ENCODE results near the gene TIMP2.
"Not testable (repeated sequence)": the region's sequence is repeated elsewhere in the genome, so short reads cannot be mapped to it uniquely, and the experiment has no call there.

Gene TIMP2

DNA sequence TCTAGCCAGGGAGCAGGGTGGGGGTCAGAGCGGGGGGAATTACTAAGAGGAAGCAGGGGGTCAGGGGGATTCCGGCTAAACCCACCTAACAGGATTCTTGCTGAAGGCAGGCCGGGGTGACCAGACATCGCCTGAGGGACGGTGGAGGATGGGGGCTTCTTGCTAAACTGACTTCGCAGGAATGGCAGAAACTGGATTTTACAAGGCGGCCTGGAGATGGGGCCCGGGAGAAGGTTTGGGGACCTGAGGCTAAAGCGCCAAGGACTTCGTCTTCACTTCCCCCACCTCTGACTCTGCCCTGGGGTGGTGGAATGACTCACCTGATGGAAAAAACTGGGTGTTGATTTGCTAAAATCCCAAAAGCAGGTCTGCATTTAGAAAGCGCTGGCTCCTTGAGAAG is 31.1 kb upstream of the TIMP2 start:
- no peak for DNase-seq (ENCODE audit: low read depth in 2 of 2)

GRCh38 chr17:78954684-78955083 is 29.5 kb upstream of the TIMP2 start:
- DNase-seq (ENCODE audit: low read depth in 2 of 2), result no peak

DNA sequence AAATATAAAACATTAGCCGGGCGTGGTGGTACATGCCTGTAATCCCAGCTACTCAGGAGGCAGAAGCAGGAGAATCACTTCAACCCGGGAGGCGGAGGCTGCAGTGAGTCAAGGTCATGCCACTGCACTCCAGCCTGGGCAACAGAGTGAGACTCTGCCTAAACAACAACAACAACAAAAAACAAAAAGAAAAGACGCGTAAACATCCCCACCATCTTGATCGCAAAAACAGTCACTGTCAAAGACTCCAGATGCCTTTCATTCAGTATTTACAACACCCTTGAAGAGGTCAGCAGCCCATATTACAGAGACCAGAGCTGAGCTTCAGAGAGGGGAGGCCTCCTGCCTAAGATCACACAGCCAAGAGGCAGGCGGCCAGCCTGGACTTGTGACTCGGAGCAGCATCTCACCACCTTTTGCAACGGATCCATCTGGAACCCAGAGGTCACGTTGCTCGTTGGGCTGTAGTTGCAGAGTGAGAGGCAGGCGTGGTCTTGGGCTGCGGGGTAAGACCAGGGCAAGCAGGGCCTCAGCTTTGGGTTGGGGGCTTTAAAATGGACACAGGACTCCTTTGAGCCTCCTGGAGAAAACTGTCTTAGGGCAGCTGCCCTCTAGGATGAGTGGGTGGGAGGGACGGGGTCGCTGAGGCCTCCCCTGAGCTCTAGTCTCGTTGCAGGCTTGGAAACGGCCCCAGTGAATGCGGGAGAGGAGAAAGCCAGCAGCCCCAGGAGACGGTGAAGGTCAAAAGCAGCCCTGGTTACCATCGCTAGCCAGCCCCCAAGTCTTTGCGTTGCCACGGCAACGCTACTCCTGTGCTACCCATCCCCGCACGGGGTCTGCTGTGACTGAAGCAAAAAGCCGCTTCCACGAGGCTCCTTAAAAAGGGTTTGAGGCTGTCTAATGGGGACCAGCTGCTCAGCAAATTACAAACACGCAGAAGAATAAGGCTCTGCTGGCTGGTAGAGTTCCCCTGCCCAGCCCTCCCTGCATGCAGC is 28.5 kb upstream of the TIMP2 start:
- DNase-seq (ENCODE audit: low read depth in 2 of 2), result no peak

GRCh38 chr17:78952706-78953105 is 27.5 kb upstream of the TIMP2 start:
- DNase-seq (ENCODE audit: low read depth in 2 of 2), result no peak

DNA sequence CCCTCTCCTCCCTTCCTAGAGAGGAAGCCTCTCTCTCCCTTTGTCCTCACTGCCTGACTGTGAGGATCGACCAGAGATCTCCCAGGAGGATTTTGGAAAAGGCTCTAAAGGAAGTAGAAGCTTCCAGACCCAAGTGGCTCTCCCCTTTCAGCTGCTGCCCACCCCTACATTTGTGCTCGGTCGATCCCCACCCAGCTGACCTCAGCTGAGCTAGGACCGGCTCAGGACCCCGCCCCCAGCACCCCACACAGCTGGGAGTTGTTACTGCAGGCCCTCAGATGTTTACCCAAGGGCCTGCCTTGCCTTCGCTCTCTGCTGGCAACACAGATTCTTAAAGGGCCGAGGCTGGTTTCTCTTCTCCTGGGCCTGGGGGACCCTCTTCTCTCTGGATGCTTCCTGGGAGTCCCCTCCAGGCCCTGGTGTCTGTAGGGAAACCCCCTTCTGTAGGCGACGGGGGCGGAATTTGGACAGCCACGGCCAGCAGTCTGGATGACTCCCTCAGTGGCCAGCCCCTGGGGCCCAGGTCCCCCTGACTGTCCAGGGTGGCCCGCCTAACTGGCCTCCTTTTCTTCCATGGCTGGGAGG is 26.9 kb upstream of the TIMP2 start:
- DNase-seq (ENCODE audit: low read depth in 2 of 2), result no peak

- DNase-seq (ENCODE audit: low read depth in 2 of 2), result no peak
Measured at GRCh38 chr17:78950870-78951269, 25.7 kb upstream of the TIMP2 start.

DNA sequence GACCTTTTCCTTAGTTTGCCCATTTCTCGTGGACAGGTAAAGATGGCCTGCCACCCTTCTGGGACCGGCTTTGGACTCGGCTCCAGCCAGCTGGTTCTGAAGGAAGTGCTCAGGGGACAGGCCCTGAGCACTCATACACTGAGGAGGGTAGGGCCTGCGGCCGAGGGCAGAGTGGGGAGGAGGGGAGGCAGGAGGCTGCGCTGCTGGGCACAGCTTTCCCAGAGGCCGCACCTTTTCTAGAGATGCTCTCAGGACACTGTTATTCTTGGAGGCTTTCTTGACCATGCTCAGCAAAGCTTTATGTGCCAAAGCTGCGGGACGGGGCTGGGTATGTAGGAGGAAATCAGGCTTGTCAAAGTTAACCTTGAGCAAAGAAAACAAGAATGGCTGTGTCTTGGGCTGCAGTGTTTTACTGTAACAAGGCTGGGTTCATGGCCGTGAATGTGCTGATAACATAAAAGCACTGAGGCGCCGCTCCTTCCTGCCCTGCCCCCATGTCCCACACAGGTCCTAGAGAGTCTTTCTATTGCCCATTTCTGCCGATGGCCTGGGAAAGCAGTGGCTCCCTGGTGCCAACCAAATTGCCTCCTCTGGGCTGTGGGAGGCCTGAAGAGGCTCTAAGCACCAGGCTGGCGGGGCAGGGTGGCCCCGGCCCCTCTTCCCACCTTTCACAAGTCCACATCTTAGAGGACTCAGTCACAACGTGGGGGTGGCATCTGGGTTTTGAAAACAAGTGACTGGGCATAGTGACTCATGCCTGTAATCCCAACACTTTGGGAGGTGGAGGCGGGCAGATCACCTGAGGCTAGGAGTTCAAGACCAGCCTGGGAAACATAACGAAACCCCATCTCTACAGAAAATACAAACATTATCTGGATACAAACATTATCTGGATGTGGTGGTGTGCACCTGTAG is 22.3 kb upstream of the TIMP2 start:
- no peak for DNase-seq (ENCODE audit: low read depth in 2 of 2)

DNA sequence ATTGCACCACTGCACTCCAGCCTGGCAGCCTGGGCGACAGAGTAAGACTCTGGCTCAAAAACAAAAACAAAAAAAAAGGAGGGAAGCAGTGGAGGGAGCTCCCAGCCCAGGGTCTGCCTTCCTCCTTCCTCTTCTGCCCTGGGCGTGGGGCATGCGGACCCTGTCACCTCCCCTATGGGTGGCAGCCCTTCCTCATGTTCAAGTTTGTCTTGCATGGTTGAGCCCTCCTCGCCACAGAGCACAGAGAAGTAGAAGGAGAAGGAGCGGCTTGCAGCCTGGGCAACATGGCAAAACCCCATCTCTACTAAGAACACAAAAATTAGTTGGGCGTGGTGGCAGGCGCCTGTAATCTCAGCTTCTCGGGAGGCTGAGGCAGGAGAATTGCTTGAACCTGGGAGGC is 21.4 kb upstream of the TIMP2 start:
- no peak for DNase-seq (ENCODE audit: low read depth in 2 of 2)

GRCh38 chr17:78946131-78946530 is 20.9 kb upstream of the TIMP2 start:
- DNase-seq (ENCODE audit: low read depth in 2 of 2), result no peak

DNA sequence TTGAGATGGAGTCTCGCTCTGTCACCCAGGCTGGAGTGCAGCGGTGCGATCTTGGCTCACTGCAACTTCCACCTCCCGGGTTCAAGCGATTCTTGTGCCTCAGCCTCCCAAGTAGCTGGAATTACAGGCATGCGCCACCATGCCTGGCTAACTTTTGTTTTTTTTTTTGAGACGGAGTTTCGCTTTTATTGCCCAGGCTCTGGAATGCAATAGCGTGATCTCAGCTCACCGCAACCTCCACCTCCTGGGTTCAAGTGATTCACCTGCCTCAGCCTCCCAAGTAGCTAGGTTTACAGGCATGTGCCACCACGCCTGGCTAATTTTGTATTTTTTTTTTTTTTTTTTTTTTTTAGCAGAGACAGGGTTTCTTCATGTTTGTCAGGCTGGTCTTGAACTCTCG is 20.3 kb upstream of the TIMP2 start:
- DNase-seq (ENCODE audit: low read depth in 2 of 2), result not testable (repeated sequence)

DNA sequence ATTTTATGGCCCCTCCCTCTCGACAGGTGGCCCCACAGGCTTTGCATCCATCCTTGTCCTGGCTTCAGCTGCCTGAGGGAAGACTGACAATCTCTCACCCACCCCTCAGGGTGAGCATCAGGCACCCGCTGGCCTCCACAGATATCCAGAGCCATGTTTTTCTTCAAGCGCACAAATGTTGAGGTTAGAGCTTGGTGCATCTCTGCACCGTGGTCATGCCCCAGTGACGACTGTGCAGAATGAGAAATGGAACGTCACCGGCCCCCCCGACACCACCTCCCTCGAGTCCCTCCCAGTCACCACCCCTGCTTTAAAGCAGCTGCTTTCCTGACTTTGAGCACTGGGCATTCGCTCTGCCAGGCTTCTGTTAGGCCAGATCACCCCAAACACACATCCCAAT is 19.8 kb upstream of the TIMP2 start:
- DNase-seq (ENCODE audit: low read depth in 2 of 2), result no peak

- no peak for DNase-seq (ENCODE audit: low read depth in 2 of 2)
Measured at GRCh38 chr17:78944026-78944425, 18.8 kb upstream of the TIMP2 start.

DNA sequence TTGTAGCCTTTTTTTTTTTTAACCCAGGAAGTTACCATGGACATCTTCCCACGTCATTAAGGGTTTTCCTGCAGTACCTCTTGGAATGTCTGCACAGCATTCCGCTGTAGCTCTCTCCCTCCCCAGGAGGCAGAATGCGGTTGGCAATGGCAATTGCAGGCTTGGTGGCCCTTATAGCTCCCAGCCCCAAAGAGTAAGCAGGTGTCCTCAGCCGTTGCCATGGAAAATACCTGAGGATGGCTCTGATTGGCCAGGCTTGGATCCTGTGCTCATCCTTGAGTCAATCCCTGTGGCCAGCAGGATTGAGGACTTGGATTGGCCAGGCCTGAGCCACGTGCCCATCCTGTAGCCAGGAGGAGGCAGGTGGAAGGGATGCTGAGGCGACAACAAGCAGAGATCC is 15.5 kb upstream of the TIMP2 start:
- no peak for DNase-seq (ENCODE audit: low read depth in 2 of 2)

DNA sequence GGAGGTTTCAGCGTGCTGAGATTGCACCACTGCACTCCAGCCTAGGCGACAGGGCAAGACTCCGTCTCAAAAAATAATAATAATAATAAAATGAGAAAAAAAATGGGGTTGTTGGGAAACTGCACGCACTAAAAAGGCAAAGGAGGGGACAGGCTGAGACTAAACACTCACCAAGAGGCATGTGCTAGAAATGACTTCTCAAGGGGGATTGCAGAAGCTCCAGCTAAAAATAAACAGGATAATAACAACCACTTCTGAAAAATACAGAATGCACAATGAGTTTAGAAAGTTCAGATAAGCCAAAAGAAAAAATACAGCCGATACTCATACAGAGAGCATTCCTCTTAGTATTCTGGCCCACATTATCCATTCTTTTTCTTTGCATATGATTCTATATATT is 15.1 kb upstream of the TIMP2 start:
- DNase-seq (ENCODE audit: low read depth in 2 of 2), result no peak

DNA sequence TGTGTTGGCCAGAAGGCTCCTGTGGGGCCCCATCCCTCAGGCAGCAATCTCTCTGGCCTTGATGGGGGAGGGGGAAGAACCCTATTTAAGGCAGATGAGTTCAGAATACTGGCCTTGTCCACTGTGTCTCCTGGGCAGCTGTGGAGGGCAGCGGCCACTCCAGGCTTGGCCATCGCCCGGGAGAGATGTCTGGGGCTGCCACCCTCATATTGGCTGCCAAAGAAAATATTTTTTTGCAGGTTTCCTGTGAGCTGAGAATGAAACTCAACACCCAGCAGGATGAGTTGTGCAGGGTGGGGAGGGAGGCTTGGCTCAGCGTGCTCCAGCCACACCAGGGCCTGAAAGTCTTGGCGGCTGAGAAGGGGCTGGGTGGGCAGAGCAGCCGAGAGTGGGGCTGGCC is 14.4 kb upstream of the TIMP2 start:
- DNase-seq (ENCODE audit: low read depth in 2 of 2), result no peak

- no peak for DNase-seq (ENCODE audit: low read depth in 2 of 2)
Measured at GRCh38 chr17:78937561-78937960, 12.4 kb upstream of the TIMP2 start.

DNA sequence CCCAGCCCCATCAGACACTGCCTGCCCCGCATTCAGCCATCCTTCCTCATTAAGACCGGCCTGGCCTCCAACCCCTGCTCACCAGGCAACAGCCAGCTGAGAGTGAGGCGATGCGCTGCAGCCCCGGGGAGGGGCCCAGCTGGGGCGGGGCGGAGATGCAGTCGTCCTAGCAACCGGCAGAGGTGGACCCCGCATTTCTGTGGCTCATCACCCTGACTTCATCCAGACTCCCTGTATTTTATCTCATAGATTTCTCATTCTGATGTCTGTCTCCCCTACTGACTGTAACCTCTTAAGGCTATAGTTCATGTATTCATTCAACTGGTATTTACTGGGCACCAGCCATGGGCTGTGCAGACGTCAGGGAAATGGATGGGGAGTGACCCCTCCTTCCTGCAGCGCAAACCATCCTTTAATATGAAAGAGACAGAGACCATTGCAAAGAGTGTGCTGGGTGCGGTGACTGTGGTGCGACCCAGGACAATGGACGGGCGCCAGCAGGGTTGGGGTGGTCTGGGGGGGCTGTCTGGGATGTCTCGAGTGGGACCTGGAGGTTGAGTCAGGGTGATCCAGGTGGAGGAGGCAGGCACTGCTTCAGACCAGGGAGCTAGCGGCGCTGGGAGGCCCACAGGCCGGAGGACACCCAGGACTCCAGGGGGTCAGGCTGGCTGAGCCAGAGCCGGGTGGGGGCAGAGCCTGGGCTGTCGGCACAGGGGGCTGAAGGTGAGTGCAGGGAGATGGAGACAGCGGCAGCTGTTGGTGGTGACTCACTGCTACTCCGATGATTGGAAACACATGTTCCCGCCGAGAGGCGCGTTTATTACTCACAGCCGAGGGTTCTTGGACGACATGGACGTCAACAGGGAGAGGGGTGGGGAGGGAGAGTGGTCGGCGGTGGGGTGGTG is 10.5 kb upstream of the TIMP2 start:
- DNase-seq (ENCODE audit: low read depth in 2 of 2), result no peak

DNA sequence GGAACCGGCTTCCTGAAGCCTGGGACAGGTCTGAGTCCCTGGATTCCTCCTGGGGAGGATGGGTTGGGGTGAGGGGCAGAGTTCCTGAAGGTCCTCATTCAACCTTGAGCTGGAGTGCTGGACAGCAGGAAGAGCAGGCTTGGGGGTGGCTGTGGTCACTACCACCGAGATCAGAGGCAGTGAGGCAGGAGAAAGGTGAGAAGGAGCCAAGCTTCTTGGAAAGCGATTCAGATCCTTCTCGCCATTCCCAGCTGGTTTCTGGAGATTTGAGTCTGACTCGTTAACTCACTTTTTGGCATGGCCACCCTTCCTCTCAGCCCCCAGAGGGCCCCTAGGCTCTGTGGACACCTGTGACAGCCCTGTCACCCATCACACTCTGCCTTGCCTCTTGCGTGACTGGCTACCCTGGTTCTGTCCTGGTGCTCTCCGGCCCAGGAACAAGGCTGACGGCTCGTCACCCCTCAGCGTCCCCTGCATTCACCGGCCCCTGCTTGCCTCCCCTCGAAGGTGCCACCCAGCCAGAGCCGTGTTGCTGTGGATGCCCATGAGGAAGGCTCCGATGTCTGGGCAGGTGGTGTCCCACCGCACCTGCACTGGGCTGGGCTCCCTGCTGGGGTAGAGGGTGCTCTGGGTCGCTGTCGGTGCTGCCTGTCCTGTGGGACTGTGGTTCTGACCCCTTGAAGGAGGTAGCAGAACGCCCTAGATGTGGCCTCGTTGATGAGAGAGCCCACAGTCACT is 9.7 kb upstream of the TIMP2 start:
- DNase-seq (ENCODE audit: low read depth in 2 of 2), result no peak

DNA sequence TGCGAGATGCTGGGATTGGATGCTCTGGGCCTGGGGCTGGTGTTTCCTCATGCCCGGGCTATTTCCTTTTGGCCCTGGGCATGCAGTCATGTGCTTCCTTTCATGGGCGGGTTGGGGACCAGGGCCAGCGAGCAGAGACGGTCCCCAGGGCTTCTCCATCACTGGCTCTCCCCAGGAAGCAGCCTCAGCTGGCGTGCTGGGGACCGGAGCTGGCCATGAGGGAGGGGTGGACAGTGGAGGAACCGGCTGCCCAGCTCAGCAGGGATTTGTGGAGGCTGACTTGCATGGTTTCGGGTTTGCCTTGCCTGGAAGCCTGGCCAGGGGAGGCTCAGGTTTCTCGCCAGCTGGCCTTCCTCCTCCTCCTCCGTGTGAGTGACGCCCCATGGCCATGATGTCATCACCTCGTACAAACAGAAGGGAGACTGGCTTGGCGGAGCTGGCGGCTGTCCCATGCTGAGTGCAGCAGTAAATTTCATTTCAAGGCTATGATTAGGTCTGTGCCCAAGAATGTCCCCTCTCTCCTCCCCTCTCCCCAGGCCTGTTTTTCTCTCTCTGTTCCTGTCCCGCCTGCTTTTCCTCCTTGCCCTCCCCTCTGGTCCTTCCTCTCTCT is 8.9 kb upstream of the TIMP2 start:
- no peak for DNase-seq (ENCODE audit: low read depth in 2 of 2)

Data from stimulated activated CD4-positive, alpha-beta T cell treated with anti-CD3 and anti-CD28 coated beads, Interleukin-15, amount 100 ng/mL, for 48 hours (primary cell).